Measurements from ENCODE around the gene GAGE10.

GAGE10 gene

GRCh38 chrX:49276207-49276606 lies 27.2 kb upstream of the GAGE10 start:
- no peak overlapping the region for H3K4me3 ChIP-seq (ENCODE audit: control insufficient read depth, low read depth, low read length)
- no peak for TF ChIP-seq CTCF (conservative IDR thresholded peaks at IDR 0.05; ENCODE audit: control insufficient read depth, insufficient read depth, low read depth, low read length)
- no peak for DNase-seq (ENCODE audit: low read depth)

DNA sequence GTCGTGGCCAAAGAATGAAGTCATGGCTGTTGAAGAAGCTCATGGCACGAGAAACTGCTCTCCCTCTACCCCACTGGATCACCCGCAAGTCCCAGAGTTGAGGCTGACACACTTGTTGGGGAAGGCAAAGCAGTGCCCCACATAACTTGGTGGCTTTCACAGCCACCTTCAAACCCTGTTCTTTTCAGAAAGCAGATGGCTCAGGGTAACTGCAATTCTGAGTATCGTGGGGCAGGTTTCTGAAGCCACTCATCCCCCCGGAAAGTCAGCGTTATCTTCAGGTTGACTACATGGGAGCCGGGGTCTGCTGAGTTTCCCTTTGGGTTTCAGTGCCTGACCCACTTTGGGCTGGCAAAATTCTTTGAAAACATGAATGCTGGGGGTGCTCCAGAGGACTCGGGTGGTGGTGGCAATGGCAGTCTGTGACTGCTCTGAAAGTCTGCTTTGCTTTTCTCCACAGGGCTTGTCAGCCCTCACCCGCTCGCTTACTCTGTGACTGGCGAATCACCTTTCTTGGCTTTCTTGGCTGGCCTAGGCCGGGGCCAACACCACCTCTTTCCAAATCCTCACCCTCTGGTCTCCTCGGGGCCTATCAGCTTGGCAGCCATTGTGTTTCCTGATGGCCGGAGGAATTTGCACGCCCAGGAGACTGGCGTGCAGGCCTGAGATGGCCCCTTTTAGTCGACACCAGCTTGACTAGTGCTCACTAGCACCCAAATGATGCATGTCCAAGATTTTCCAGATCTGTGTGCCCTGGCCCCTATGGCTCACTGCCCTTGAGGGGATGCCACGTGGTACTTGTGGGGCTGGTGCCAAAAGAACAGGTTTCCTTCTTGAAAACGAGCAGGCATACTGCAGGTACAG lies 26.5 kb upstream of the GAGE10 start:
- DNase-seq (ENCODE audit: low read depth): peak; percentile 34
- TF ChIP-seq CTCF (conservative IDR thresholded peaks at IDR 0.05; ENCODE audit: control insufficient read depth, insufficient read depth, low read depth, low read length): no peak

GRCh38 chrX:49277535-49277830 lies 26.0 kb upstream of the GAGE10 start:
- TF ChIP-seq CTCF (conservative IDR thresholded peaks at IDR 0.05; ENCODE audit: control insufficient read depth, insufficient read depth, low read depth, low read length): no peak
- no peak for DNase-seq (ENCODE audit: low read depth)
- H3K4me3 ChIP-seq (ENCODE audit: control insufficient read depth, low read depth, low read length): no peak overlapping the region

More for the DNA sequence above, 26.5 kb upstream of the GAGE10 start:
- no peak overlapping the region for H3K4me3 ChIP-seq (ENCODE audit: control insufficient read depth, low read depth, low read length)

- no peak for DNase-seq (ENCODE audit: low read depth)
- no peak overlapping the region for H3K4me3 ChIP-seq (ENCODE audit: control insufficient read depth, low read depth, low read length)
- TF ChIP-seq CTCF (conservative IDR thresholded peaks at IDR 0.05; ENCODE audit: control insufficient read depth, insufficient read depth, low read depth, low read length): no peak
Observed at GRCh38 chrX:49278081-49278480, 25.4 kb upstream of the GAGE10 start.

- no peak overlapping the region for H3K4me3 ChIP-seq (ENCODE audit: control insufficient read depth, low read depth, low read length)
- peak; percentile 48 for DNase-seq (ENCODE audit: low read depth)
- TF ChIP-seq CTCF (conservative IDR thresholded peaks at IDR 0.05; ENCODE audit: control insufficient read depth, insufficient read depth, low read depth, low read length): peak; percentile 42
Observed at GRCh38 chrX:49282647-49283011, 20.8 kb upstream of the GAGE10 start.

DNA sequence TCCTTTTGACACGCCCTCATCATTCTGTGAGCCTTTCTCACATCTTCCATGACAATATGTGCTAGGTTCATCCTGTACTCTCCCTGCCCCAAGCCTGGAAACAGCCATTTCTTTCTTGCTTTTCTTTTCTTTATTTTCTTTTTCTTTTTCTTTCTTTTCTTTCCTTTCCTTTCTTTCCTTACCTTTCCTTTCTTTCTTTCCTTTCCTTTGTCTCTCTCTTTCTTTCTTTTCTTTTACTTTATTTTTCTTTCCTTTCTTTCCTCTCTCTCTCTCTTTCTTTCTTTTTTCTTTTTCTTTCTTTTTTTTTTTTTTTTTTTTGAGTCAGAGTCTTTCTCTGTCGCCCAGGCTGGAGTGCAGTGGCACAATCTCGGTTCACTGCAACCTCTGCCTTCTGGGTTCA lies 19.2 kb upstream of the GAGE10 start:
- no peak overlapping the region for H3K4me3 ChIP-seq (ENCODE audit: control insufficient read depth, low read depth, low read length)
- DNase-seq (ENCODE audit: low read depth): no peak
- no peak for TF ChIP-seq CTCF (conservative IDR thresholded peaks at IDR 0.05; ENCODE audit: control insufficient read depth, insufficient read depth, low read depth, low read length)

Data from fibroblast of mammary gland (primary cell).